Left forelimb (tissue), 1 donor: ENCODE data around the gene ZFYVE28.
A peak's percentile ranks its signal among the peaks of the same experiment; 100 is the strongest.

ENCODE experiments used
- DNase-seq: peaks from one replicate; pipeline ENCODE4 v3.0.0-alpha.2; 2018; ENCODE audit warnings: low spot score

The ZFYVE28 gene

DNA sequence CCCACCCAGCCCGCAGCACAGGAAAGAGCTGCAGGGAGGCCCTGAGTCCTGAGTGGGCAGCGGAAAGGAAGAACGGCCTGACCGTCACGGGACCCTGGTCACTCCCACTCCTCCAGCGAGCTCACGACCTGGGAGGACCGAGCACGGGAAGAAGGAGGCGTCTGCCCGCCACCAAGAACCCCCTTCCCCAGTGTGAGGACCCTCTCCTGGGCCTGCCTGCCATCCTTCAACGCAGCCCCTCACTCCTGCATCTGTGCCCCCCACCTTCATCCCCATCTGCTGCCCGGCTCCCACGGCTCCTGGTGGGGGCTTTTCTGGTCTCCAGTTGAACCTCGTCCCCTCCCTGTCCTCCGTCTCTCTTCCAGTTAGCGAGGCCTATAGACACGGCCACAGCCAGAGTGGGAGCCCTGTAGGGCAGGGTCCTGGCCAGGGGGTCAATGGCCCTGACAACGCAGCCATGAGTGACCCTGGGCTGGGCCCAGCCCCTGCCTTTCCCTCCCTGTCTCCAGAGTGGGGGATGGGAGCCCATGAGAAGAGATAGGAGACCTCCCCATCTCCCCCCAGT is 115.2 kb downstream of the ZFYVE28 start:
- no peak for DNase-seq

DNA sequence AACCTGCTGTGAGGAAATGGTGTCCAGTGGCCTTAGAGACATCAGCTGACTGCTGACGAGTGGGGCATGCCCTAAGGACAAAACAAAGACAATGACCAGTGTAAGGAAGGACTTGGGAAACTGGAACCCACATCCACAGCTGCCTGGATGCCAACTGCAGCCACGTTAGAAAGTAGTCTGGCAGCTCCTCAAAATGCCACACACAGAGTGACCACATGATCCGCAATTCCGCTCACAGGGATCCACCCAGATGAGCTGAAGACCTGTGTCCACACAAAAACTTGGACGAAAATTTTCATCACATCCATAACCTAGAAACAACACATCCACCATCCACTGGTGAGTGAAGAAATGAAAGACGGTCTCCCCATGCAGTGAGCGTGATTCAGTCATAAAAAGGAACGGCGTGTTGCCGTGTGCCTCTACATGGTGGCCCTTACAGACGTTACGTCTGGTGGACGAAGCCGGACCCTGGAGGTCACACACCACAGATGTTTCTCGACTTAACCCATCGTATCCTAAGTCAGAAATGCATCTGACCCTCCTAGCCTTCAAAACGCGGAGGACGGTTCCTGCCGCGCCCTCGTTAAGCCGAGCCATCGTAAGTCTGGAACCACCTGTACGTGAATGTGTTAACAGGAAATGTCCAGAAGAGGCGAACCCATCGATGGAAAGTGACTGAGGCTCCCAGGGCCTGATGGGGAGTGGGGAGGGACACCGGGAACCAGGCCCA is 115.9 kb downstream of the ZFYVE28 start:
- DNase-seq: no peak

- DNase-seq: no peak
These were observed 116.6 kb downstream of the ZFYVE28 start for GRCh38 chr4:2301806-2302205.

DNA sequence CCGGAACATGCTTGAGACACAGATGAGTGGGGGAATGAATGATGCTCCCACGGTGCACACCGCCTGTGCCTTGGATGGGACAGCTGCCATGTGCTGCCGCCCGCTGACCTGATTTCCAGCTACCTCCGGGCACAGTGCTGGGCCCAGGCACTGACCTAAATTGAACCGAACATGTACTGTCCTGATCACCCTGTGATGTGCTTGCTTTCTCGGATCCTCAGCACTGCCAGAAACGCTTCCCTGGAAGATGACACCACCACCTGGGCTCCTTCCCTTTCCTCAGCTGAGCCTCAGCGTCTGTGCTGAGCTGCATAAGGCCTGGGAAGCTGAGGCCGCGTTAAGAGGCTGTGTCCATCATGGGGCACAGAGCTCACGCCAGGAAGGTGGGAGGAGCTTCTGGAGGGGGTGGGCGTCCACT is 117.2 kb downstream of the ZFYVE28 start:
- no peak for DNase-seq

- DNase-seq: peak; percentile 45
These were observed 117.8 kb downstream of the ZFYVE28 start for GRCh38 chr4:2300431-2301224.

DNA sequence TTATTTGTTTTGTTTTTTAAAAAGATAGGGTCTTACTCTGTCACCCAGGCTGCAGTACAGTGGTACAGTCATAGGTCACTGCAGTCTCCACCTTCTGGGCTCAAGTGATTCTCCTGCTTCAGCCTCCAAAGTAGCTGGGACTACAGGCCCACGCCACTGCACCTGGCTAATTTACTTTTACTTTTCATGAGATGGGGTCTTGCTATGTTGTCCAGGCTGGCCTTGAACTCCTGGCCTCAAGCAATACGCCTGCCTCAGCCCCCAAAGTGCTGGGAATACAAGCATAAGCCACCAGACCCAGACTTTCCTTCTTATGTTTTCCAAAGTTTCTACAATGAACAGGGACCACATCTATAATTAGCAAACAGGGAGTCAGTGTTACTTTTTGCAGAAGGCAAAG is 118.7 kb downstream of the ZFYVE28 start:
- peak; percentile 33 for DNase-seq

GRCh38 chr4:2298532-2298991 is 119.9 kb downstream of the ZFYVE28 start:
- peak; percentile 57 for DNase-seq

GRCh38 chr4:2297606-2298531 is 120.6 kb downstream of the ZFYVE28 start:
- peak; percentile 55 for DNase-seq

DNA sequence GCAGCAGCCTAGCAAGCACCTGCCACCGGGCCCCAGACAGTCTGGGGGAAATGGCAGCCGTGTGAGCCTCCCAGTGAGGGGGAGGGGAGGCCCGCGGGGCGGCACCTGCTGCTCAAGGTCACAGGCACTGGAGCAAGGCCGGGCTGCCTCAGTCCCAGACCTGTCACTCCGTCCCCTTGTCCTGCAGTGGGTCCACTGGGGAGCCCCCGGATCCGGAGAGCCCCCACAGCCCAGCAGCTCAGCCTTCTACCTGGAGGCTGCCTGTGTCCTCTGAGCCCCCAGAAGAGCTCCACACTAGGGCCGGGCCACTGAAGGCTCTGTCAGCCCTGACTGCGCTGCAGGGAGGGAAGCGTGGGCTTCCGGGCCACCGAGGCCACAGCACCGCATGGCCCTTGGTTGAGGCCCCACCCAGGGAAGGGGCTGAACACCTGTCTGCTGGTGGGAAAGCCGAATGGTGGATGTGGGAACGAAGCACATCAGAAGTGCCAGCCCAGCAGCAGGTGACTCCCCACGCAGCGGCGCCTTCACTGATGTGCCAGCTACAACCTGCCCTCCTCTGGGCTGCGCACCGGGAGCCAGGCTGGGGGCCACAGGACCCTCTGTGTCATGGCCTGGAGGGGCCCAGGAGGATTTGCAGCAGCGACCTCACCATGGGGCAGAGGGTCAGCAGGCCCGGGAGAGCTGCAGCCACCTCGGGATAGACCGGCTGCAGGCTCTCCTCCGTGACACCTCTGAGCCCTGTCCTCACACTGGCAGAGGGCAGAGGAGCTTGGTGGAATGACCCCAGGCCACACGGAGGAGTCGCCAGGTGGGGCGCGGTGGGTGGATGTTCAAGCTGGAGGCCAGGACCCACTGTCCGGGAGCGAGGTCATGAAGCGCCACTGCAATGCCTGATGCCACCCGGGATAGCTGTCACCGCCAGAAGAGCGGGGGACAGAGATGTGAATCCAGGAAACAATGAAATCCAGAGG is 121.5 kb downstream of the ZFYVE28 start:
- peak; percentile 55 for DNase-seq

- DNase-seq: no peak
These were observed 122.5 kb downstream of the ZFYVE28 start for GRCh38 chr4:2295900-2296442.

DNA sequence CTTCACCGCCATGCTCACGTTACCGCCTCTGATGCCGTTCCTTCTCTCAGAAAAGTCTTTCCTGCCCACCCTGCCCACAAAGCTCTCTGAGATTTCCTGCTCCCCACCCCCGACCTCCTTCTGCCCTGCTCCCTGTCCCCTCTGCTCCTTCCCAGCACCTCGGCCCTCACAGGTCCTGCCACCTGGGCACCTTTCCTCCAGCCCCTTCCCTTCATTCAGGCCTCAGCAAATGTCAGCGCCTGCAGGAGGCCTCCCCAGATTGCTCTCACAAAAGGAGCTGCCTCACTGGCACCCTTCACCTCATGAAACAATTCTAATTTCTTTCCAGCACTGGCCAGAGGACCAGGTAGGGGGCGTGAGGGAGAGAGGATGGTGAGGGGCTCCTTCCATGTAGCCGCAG is 122.9 kb downstream of the ZFYVE28 start:
- DNase-seq: peak; percentile 59

GRCh38 chr4:2292646-2293108 is 125.8 kb downstream of the ZFYVE28 start:
- DNase-seq: no peak

DNA sequence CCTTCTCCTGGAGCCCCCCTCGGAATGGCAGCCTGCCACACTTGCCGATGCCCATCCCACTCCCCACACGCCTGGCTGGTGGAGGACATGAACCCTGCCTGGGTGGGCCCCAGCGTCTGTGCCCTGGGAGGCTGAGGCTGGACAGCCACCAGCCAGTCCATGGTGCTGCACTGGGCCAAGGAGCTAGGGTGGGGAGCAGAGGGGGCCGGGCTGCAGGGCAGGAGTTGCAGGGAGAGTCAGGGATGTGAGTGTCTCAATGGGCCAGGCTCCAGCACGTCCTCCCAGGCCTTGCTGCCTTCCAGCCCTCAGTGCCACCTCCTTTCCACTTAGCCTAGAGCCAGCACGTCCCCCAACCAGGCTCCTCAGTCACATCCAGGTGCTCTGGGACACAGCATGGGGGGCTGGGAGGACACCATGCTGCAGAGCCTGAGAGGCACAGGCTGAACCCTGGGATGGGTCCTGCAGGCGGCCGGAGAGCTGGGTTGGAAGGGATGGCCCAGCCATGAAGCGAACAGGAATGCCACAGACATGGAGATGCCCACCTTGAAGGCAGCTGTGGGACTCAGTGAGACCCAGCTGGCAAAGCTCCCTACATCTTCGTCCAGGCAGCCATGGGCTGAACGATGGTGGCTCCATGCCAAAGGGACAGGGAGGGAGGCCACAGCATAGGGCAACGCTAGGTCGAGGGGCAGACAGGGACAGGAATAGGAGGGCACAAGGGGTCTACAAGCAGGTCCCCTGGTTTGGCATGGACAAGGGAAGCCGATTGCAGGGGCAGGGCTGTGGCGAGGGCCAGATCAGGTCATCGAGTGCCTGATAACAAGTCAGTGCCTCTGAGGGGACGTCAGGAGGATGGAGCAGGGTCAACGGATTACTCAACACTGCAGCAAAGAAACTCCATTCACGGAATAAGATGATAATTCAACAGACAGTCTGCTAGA is 126.5 kb downstream of the ZFYVE28 start:
- peak; percentile 59 for DNase-seq

- peak; percentile 63 for DNase-seq
These were observed 127.3 kb downstream of the ZFYVE28 start for GRCh38 chr4:2290974-2291704.

GRCh38 chr4:2290488-2290887 is 128.0 kb downstream of the ZFYVE28 start:
- peak; percentile 56 for DNase-seq

DNA sequence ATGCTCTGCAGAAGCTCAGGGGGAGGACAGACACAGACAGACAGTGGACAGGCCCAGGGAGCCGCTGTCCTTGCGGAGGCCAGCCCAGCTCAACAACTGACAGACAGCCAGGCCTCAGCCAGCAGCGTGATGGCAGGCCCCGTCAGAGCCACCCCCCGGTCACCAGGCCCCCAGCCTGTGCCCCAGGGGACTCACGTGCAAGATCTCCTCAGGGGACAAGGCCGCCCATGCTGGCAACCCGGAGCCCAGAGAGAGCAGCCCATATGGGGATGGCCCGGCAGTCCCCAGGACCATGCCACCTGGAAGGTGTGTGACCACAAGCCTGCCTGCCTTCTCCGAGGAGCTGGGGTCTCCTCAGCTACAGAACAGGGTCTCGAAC is 128.5 kb downstream of the ZFYVE28 start:
- DNase-seq: peak; percentile 64

- peak; percentile 53 for DNase-seq
These were observed 129.0 kb downstream of the ZFYVE28 start for GRCh38 chr4:2289311-2289954.

DNA sequence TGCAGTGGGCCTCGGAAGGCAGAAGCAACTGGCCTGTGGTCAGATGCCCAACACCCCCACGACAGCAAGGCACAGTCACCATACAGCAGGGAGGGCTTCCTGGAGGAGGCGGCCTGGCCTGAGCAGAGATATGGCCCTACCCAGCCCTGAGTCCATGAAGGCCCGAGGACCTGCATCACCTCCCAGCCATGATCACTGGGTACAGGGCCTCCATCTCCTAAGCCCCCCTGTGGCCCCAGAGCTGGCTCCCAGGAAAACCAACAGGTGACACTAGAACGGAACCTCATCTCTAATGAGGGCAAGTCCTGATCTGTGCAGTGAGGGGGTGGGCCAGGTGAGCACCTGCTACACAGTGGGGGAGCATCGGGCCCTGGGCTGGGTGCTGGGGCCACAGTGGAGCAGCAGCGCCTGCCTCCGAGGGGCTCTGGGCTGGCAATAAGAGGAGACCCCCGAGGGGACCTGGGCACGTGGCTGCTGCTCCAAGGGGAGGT is 130.3 kb downstream of the ZFYVE28 start:
- no peak for DNase-seq
